GM23248 (cell line): Measurements from ENCODE around the gene FADS1.

Experiments used
- EZH2 ChIP-seq: fragments of 200-600 bp; sonication (generic); IDR thresholded peaks from 2 replicates; pipeline ENCODE4 v1.6.1; 2018; ENCODE audit warnings: antibody characterized with exemption, mild to moderate bottlenecking; ENCODE audit not compliant: insufficient read depth, poor library complexity, severe bottlenecking
- EZH2phosphoT487 ChIP-seq: fragments of 200-600 bp; sonication (generic); IDR thresholded peaks from 2 replicates; pipeline ENCODE4 v1.6.1; 2018; ENCODE audit warnings: antibody characterized with exemption, moderate library complexity, mild to moderate bottlenecking, low read depth; ENCODE audit not compliant: insufficient read depth

DNA sequence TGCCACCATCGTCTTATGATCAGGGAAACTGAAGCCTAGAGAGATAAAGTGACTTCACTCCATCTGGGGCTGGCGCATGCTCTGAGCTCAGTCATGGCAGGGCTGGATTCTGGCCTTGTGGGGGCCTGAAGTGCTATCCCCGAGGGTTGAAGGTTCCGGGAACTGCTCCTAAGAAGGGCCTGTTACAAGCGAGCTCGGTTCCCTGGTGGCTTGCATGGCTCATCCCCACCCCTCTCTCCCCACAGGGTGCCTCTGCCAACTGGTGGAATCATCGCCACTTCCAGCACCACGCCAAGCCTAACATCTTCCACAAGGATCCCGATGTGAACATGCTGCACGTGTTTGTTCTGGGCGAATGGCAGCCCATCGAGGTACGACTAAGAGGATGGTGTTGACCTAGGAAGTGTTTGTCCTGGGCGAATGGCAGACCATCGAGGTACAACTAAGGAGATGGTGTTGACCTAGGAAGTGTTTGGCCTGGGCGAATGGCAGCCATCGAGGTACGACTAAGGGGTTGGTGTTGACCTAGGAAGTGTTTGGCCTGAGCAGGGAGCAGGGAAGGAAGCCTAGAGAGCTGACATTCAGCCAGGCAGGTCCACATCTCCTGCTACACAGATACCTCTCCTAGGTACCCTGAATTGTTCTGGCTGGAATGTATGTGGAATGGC is 31.2 kb upstream of the FADS1 start:
- TF ChIP-seq EZH2 (no peak), EZH2phosphoT487 (no peak)
